Panc1 (cell line): ENCODE results near the gene ANKRD55.
"Not testable (repeated sequence)": the region's sequence is repeated elsewhere in the genome, so short reads cannot be mapped to it uniquely, and the experiment has no call there.

ENCODE experiments used
- POLR2AphosphoS5 ChIP-seq: IDR thresholded peaks from 2 replicates; pipeline ENCODE4 v1.6.1; 2012; ENCODE audit warnings: mild to moderate bottlenecking, low read depth, low read length, moderate library complexity
- TF ChIP-seq, protein P1 (sequence below): fragments of 450-650 bp; IDR thresholded peaks from 2 replicates; pipeline ENCODE4 v1.5.1; 2017; ENCODE audit warnings: mild to moderate bottlenecking
- TF ChIP-seq, protein P2 (sequence below), 2 experiments: IDR thresholded peaks; 2 replicates each; pipeline ENCODE4 v1.6.1; 2011 to 2012; ENCODE audit warnings: low read depth in 2 of 2, control low read depth in 1 of 2, low read length in 1 of 2, mild to moderate bottlenecking in 1 of 2, moderate library complexity in 1 of 2; ENCODE audit not compliant: insufficient read depth in 1 of 2

DNA sequence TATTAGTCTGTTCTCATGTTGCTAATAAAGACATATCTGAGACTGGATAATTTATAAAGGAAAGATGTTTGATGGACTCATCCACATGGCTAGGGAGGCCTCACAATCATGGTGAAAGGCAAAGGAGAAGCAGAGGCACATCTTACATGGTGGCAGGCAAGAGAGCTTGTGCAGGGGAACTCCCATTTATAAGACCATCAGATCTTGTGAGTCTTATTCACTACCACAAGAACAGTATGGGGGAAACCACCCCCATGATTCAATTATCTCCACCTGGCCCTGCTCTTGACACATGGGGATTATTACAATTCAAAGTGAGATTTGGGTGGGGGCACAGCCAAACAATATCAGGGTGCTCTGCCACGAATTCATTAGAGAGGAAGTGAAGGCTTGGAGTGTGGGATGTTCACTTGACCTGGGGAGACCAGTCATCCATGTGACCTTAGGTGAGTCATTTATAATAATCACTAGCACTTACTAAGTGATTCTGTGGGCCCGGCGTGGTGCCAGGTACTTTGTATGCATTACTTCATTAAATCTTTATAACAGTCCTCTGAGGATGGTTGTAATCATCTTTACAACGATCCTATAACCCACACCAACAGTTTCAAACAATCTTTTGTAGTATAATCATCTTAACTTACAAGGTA, 19.1 kb downstream of the ANKRD55 start:
- TF ChIP-seq, protein P1, sequence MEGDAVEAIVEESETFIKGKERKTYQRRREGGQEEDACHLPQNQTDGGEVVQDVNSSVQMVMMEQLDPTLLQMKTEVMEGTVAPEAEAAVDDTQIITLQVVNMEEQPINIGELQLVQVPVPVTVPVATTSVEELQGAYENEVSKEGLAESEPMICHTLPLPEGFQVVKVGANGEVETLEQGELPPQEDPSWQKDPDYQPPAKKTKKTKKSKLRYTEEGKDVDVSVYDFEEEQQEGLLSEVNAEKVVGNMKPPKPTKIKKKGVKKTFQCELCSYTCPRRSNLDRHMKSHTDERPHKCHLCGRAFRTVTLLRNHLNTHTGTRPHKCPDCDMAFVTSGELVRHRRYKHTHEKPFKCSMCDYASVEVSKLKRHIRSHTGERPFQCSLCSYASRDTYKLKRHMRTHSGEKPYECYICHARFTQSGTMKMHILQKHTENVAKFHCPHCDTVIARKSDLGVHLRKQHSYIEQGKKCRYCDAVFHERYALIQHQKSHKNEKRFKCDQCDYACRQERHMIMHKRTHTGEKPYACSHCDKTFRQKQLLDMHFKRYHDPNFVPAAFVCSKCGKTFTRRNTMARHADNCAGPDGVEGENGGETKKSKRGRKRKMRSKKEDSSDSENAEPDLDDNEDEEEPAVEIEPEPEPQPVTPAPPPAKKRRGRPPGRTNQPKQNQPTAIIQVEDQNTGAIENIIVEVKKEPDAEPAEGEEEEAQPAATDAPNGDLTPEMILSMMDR, result not testable (repeated sequence)
- TF ChIP-seq POLR2AphosphoS5, result not testable (repeated sequence)
- TF ChIP-seq, protein P2, sequence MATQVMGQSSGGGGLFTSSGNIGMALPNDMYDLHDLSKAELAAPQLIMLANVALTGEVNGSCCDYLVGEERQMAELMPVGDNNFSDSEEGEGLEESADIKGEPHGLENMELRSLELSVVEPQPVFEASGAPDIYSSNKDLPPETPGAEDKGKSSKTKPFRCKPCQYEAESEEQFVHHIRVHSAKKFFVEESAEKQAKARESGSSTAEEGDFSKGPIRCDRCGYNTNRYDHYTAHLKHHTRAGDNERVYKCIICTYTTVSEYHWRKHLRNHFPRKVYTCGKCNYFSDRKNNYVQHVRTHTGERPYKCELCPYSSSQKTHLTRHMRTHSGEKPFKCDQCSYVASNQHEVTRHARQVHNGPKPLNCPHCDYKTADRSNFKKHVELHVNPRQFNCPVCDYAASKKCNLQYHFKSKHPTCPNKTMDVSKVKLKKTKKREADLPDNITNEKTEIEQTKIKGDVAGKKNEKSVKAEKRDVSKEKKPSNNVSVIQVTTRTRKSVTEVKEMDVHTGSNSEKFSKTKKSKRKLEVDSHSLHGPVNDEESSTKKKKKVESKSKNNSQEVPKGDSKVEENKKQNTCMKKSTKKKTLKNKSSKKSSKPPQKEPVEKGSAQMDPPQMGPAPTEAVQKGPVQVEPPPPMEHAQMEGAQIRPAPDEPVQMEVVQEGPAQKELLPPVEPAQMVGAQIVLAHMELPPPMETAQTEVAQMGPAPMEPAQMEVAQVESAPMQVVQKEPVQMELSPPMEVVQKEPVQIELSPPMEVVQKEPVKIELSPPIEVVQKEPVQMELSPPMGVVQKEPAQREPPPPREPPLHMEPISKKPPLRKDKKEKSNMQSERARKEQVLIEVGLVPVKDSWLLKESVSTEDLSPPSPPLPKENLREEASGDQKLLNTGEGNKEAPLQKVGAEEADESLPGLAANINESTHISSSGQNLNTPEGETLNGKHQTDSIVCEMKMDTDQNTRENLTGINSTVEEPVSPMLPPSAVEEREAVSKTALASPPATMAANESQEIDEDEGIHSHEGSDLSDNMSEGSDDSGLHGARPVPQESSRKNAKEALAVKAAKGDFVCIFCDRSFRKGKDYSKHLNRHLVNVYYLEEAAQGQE (IDR thresholded peaks at IDR 0.05; ENCODE audit: insufficient read depth in 1 of 2, low read depth in 2 of 2, low read length in 1 of 2), result not testable (repeated sequence)
